Left ventricle myocardium inferior (tissue), 1 donor: ENCODE results near the gene IL34. TPM values are rescaled to one million over a fixed set of nuclear protein-coding genes. Genes with fewer than 3 reads are reported as not detected.

Experiments used
- DNase-seq: peaks from one replicate; pipeline ENCODE4 v3.0.0-alpha.2; 2020
- H3K27ac ChIP-seq: fragments of 200-600 bp; replicated peaks from 2 replicates; pipeline ENCODE4 v1.8.0; 2021
- H3K27me3 ChIP-seq: fragments of 200-600 bp; 2 replicates; pipeline ENCODE4 v1.8.0; 2021; ENCODE audit warnings: low read depth
- H3K36me3 ChIP-seq: fragments of 200-600 bp; 2 replicates; pipeline ENCODE4 v1.8.0; 2021
- H3K4me1 ChIP-seq: fragments of 200-600 bp; 2 replicates; pipeline ENCODE4 v1.8.0; 2021
- H3K4me3 ChIP-seq: fragments of 200-600 bp; 2 replicates; pipeline ENCODE4 v1.8.0; 2021; ENCODE audit warnings: mild to moderate bottlenecking, moderate library complexity
- H3K9me3 ChIP-seq: fragments of 200-600 bp; replicated peaks from 2 replicates; pipeline ENCODE4 v1.8.0; 2021
- intact Hi-C: fragments of 100-400 bp; cut with micrococcal nuclease; formaldehyde crosslinking; loops from one replicate; pipeline ENCODE4 v1.11.0; 2022
- total RNA-seq: library from RNA; stranded (reverse); fragmentation: NEBNext Ultra II Directional; extraction: Animal tissue kit (Norgen Biotek cat#: 25700); gene quantifications from one replicate; pipeline ENCODE4 v1.2.1, GENCODE V29; 2021
- TF ChIP-seq, protein P1 (sequence below): fragments of 200-600 bp; IDR thresholded peaks from 2 replicates; pipeline ENCODE4 v1.8.0; 2021; ENCODE audit warnings: antibody characterized with exemption, mild to moderate bottlenecking, borderline replicate concordance
- donor health status: DM: no; HTN: yes; CAD: no; lungs with severe emphysema.

Gene IL34
- total RNA-seq, 1 donor from 2014 or later = 2.1 TPM

DNA sequence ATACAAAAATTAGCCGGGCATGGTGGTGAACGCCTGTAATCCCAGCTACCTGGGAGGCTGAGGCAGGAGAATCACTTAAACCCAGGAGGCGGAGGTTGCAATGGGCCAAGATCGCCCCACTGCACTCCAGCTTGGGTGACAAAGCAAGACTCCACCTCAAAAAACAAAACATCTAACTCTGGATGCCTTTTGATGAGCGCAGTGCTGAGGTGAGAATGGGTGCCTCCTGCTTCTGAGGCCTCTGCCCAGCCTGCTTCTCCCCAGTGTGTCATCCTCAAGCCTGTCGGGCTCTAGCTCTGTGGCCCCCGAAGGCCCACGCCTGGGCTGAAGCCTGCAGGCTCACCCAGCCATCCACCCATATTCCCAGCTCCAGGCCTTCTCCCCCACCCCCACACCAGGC is 50.0 kb downstream of the IL34 start:
- intact Hi-C loops = no loop called here

DNA sequence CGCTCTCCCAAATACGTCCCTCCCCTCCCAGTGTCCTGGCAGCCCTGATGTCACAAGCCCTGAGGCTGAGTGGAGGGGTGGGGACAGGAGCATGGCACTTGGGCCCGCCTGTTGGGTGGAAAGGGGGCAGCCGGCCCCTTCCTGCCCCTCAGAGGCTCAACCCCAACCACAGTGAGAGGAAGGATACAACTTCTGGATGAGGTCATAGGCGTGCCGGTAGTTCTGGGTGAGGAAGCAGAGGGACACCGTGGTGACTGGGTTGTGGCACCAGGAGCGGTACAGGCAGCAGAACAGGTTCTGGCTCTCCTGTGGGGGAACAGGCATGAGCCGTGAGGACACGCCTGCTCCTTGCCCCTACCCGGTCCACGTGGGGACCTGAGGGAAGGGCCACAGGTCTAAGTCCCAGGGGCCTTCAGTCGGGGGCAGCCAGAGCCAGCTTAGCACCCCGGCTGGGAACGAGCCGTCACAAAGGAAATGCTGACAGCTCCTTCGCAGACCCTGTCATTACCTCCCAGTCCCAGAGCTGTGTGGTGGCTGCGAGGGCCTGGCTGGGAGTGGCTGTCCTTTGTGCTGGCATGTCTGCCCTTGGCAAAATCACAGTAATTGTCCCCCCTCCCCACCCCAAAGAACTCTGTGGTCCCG is 50.7 kb downstream of the IL34 start:
- H3K27me3 ChIP-seq = no peaks in the 10 kb centered on the region
- DNase-seq = no peak
- no peaks in the 10 kb centered on the region for H3K9me3 ChIP-seq
- TF ChIP-seq, protein P1, sequence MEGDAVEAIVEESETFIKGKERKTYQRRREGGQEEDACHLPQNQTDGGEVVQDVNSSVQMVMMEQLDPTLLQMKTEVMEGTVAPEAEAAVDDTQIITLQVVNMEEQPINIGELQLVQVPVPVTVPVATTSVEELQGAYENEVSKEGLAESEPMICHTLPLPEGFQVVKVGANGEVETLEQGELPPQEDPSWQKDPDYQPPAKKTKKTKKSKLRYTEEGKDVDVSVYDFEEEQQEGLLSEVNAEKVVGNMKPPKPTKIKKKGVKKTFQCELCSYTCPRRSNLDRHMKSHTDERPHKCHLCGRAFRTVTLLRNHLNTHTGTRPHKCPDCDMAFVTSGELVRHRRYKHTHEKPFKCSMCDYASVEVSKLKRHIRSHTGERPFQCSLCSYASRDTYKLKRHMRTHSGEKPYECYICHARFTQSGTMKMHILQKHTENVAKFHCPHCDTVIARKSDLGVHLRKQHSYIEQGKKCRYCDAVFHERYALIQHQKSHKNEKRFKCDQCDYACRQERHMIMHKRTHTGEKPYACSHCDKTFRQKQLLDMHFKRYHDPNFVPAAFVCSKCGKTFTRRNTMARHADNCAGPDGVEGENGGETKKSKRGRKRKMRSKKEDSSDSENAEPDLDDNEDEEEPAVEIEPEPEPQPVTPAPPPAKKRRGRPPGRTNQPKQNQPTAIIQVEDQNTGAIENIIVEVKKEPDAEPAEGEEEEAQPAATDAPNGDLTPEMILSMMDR = no peak
- peak overlapping the region; percentile 93 for H3K27ac ChIP-seq
- H3K4me3 ChIP-seq = no peak overlapping the region
- intact Hi-C loops = no loop called here
- no peaks in the 10 kb centered on the region for H3K36me3 ChIP-seq
- H3K4me1 ChIP-seq = peaks cover 100% of the 10 kb centered on the region

More for the DNA sequence above, 50.0 kb downstream of the IL34 start:
- TF ChIP-seq, protein P1 = no peak
- peaks cover 100% of the 10 kb centered on the region for H3K4me1 ChIP-seq
- H3K9me3 ChIP-seq = no peaks in the 10 kb centered on the region
- H3K27me3 ChIP-seq = no peaks in the 10 kb centered on the region
- no peaks in the 10 kb centered on the region for H3K36me3 ChIP-seq
- H3K4me3 ChIP-seq = no peak overlapping the region
- peak overlapping the region; percentile 93 for H3K27ac ChIP-seq
- no peak for DNase-seq

DNA sequence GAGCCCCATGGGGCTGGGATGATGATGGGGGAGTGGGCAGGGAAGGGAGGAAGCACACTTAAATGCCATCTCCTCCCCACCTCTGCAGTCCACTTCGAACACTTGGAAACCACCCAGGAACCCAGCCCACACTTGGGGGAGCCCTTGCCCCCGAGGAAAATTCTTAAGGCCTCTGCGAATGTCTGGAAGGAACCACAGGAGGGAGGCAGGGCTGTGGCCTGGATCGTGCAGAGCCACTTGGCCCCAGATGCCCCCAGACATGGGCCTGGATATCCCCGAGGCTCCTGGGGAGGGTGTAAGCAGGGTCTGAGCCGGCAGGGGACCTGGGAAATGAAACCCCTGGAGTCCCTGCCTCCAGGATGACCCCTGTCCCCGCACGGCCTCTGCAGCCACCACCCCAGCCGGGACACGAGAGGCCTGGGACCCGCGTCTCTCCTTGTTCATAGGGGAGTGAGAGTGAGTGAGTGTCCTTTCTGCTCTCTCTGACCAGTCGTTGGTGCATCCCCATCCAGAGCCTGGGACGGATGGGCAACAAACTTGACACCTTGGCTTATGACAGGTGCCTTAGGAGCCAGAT is 51.3 kb downstream of the IL34 start:
- Histone ChIP-seq H3K27me3 (no peaks in the 10 kb centered on the region), H3K9me3 (no peaks in the 10 kb centered on the region), H3K36me3 (no peaks in the 10 kb centered on the region), H3K27ac (peak overlapping the region; percentile 93), H3K4me3 (no peak overlapping the region), H3K4me1 (peaks cover 100% of the 10 kb centered on the region)
- DNase-seq = no peak
- TF ChIP-seq, protein P1 = no peak
- intact Hi-C loops = no loop called here

DNA sequence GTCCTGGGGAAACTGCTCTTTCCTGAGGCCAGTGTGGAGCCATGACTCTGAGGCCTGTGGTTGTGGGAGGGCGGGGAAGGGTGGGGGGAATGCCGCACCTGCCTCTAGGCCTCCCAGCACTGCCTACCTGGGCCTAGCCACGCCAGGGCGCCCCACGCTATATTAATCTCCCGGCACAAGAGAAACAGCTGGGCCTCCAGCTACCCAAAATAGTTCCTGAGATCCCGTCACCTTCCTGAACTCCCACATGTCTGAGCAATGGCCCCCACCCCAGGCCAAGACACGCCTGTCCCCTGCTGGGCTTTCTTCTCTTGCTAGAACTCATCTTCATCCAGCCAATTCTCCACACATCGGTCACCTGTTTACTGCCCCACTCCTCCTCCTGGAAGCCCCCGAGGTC is 52.5 kb downstream of the IL34 start:
- no peaks in the 10 kb centered on the region for H3K9me3 ChIP-seq
- no peak for DNase-seq
- no peak overlapping the region for H3K27ac ChIP-seq
- H3K27me3 ChIP-seq = no peaks in the 10 kb centered on the region
- peaks cover 100% of the 10 kb centered on the region for H3K4me1 ChIP-seq
- intact Hi-C loops = no loop called here
- H3K36me3 ChIP-seq = no peaks in the 10 kb centered on the region
- TF ChIP-seq, protein P1 = no peak
- H3K4me3 ChIP-seq = no peak overlapping the region

DNA sequence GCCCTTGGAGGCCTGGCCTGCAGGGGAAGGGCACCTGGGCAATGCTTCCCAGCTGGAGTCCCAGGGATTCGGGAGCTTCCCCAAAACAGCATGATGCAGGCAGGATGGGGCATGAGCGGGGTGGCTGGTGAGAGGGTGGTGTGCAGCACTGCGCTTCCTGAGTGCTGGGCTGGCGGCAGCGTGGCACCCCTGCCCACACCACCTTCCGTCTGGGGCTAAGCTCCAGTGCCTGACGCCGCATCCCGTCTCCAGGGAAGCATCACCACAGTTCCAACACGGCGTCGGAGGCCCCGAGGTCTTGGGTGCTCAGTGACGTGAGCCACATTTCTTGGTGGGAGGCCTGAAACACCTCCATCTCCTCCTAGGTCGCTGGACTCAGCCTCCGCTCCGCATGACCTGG is 53.3 kb downstream of the IL34 start:
- TF ChIP-seq, protein P1 = no peak
- H3K4me3 ChIP-seq = no peak overlapping the region
- intact Hi-C loops = no loop called here
- H3K27me3 ChIP-seq = no peaks in the 10 kb centered on the region
- H3K4me1 ChIP-seq = peaks cover 99% of the 10 kb centered on the region
- H3K27ac ChIP-seq = peak overlapping the region; percentile 80
- no peaks in the 10 kb centered on the region for H3K36me3 ChIP-seq
- no peak for DNase-seq
- no peaks in the 10 kb centered on the region for H3K9me3 ChIP-seq
